Neural cell (in vitro differentiated cells): ENCODE measurements around the gene SIGLEC9.

Experiments used
- CTCF ChIP-seq: fragments of 450-650 bp; IDR thresholded peaks from 2 replicates; pipeline ENCODE4 v1.5.1; 2014; ENCODE audit warnings: antibody characterized with exemption, mild to moderate bottlenecking, moderate library complexity; ENCODE audit not compliant: poor library complexity, severe bottlenecking
- EP300 ChIP-seq: fragments of 450-650 bp; conservative IDR thresholded peaks from 2 replicates; pipeline ENCODE4 v1.6.1; 2014; ENCODE audit warnings: antibody characterized with exemption, mild to moderate bottlenecking, moderate library complexity; ENCODE audit not compliant: poor library complexity, severe bottlenecking
- EZH2 ChIP-seq: fragments of 200-600, 300-800 bp; shearing (Covaris generic), sonication (generic); IDR thresholded peaks from 2 replicates; pipeline ENCODE4 v1.6.1; 2014; ENCODE audit warnings: antibody characterized with exemption, low read length, borderline replicate concordance, mild to moderate bottlenecking; ENCODE audit not compliant: insufficient read depth, poor library complexity, severe bottlenecking
- POLR2AphosphoS5 ChIP-seq: IDR thresholded peaks from 2 replicates; pipeline ENCODE4 v1.6.1; 2012
- RAD21 ChIP-seq: fragments of 450-650 bp; conservative IDR thresholded peaks from 2 replicates; pipeline ENCODE4 v1.6.1; 2014; ENCODE audit warnings: antibody characterized with exemption, mild to moderate bottlenecking, moderate library complexity

DNA sequence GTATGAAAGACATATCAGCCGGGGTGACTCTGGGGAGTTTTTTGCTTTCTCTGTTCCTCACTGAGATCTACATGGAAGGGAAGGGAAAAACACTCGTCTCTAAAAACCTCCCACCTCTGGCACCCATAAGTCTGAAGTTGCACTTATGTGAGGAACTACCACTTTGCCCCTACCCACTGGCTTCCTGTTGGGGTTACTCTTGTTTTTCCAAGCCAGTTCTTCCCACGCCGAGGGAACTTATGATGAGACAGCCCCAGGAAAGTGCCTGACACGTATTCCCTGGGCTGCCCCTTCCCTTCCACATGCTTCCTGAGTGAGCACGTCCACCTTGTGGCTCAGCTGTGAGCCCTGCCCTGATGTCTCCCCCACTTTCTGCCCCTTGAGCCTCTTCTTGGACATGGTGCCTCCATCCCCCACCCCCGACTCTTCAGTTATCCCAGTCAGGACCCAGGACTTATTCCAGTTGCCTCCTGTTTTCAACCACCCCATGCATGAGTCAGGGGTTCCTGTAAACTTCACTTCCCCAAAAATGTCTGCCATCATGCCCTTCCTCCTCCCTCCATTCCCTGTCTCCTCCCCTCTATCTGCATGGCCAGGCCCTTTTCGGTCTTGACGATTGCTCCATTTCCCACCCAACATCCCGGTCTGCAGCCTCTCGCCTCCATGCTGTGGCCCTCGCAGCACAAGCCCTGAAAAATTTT lies 12.3 kb downstream of the SIGLEC9 start:
- TF ChIP-seq POLR2AphosphoS5, result no peak
- TF ChIP-seq EZH2, result no peak
- TF ChIP-seq CTCF, result no peak
- TF ChIP-seq EP300, result no peak
- TF ChIP-seq RAD21, result no peak
